Nephron progenitor cell (in vitro differentiated cells): ENCODE measurements around the gene AQP10.
"Not testable (repeated sequence)": the region's sequence is repeated elsewhere in the genome, so short reads cannot be mapped to it uniquely, and the experiment has no call there.

Experiments
- DNase-seq: peaks from one replicate; pipeline ENCODE4 v3.0.0; 2021
- H3K27ac Mint-ChIP-seq: 2 replicates; pipeline ENCODE4 v1.8.0; 2021; ENCODE audit warnings: mild to moderate bottlenecking, moderate library complexity, mixed read lengths
- H3K27me3 Mint-ChIP-seq: 2 replicates; pipeline ENCODE4 v1.8.0; 2021; ENCODE audit warnings: mild to moderate bottlenecking, low read depth, mixed read lengths; ENCODE audit not compliant: poor library complexity
- H3K36me3 Mint-ChIP-seq: 2 replicates; pipeline ENCODE4 v1.8.0; 2021; ENCODE audit warnings: low read depth, mixed read lengths
- H3K4me1 Mint-ChIP-seq: 2 replicates; pipeline ENCODE4 v1.8.0; 2021; ENCODE audit warnings: mixed read lengths
- H3K4me3 Mint-ChIP-seq: 2 replicates; pipeline ENCODE4 v1.8.0; 2021; ENCODE audit warnings: mild to moderate bottlenecking, moderate library complexity, mixed read lengths
- H3K9me3 Mint-ChIP-seq: 2 replicates; pipeline ENCODE4 v1.8.0; 2021; ENCODE audit warnings: mild to moderate bottlenecking, moderate library complexity, mixed read lengths
- CTCF ChIP-seq: fragments of 200-600 bp; sonication (generic); IDR thresholded peaks from 2 replicates; pipeline ENCODE4 v1.5.0; 2021; ENCODE audit warnings: antibody characterized with exemption

AQP10 gene

GRCh38 chr1:154371436-154371835 lies 50.5 kb downstream of the AQP10 start:
- no peak for DNase-seq
- H3K9me3 Mint-ChIP-seq = peaks cover 9% of the 10 kb centered on the region
- no peak overlapping the region for H3K4me3 Mint-ChIP-seq
- H3K36me3 Mint-ChIP-seq = no peaks in the 10 kb centered on the region
- peaks cover 3% of the 10 kb centered on the region for H3K27me3 Mint-ChIP-seq
- H3K4me1 Mint-ChIP-seq = no peaks in the 10 kb centered on the region
- no peak for TF ChIP-seq CTCF
- H3K27ac Mint-ChIP-seq = no peak overlapping the region

GRCh38 chr1:154373777-154374357 lies 53.0 kb downstream of the AQP10 start:
- H3K27me3 Mint-ChIP-seq, H3K36me3 Mint-ChIP-seq, DNase-seq, H3K4me3 Mint-ChIP-seq, H3K27ac Mint-ChIP-seq, H3K4me1 Mint-ChIP-seq, H3K9me3 Mint-ChIP-seq: not testable (repeated sequence)
